Measurements from ENCODE around the gene COL19A1.

DNA sequence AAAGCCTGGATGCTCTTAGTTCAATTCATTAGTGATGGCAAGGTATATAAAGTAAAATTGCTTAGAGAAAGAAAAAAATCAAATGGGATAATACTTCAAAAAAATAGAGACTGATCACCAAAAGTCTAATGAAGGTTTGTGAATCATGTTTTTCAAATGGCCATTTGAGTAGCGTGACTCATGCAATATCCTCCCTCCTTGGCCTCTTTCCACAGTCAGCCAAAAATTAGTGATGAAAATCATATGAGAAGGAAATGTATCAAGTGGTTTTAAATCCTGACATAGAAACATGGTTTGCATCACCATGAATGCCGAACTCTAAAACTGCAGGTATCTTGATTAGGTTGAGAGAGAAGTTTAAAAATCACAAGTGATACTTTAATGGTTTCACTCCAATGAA lies 1.2 kb upstream of the COL19A1 start:
- no peak for TF ChIP-seq CTCF (IDR thresholded peaks at IDR 0.05)
- no peak for TF ChIP-seq POLR2A (IDR thresholded peaks at IDR 0.05)
